Gastrocnemius medialis (tissue), 4 donors: ENCODE measurements around the gene DEFB124.

Experiments used
- CTCF ChIP-seq, 5 experiments: fragments of 450-650 bp in 3 of 5; fragments of 200-600 bp in 2 of 5; sonication (generic) in 2 of 5; IDR thresholded peaks in 4 of 5; conservative IDR thresholded peaks in 1 of 5; 1 replicate in 4 of 5; 2 replicates in 1 of 5; pipeline ENCODE4 v1.5.1; 2016 to 2019; ENCODE audit warnings: antibody characterized with exemption in 5 of 5, mild to moderate bottlenecking in 3 of 5, moderate library complexity in 3 of 5
- POLR2A ChIP-seq, 2 donors: fragments of 450-650 bp; IDR thresholded peaks; one replicate each; pipeline ENCODE4 v1.6.1; 2017; ENCODE audit warnings: antibody characterized with exemption in 2 of 2, mild to moderate bottlenecking in 2 of 2, moderate library complexity in 2 of 2

DNA sequence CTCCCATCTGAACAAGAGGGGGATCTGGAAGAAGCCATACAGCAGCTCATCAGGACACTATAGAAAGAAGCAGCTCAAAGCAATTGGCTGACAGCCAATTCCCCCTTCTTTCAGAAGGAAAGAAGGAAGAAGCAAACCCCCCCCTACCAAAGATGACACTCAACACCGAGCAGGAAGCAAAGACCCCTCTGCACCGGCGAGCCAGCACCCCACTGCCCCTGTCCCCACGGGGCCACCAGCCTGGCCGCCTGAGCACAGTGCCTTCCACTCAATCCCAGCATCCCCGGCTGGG, 1.3 kb upstream of the DEFB124 start:
- TF ChIP-seq CTCF (IDR thresholded peaks at IDR 0.05 in 4 of 5, conservative IDR thresholded peaks at IDR 0.05 in 1 of 5) = no peak
- TF ChIP-seq POLR2A (IDR thresholded peaks at IDR 0.05) = no peak
